Fibroblast of the aortic adventitia (primary cell): ENCODE measurements around the gene LCP1. TPM values are rescaled to one million over a fixed set of nuclear protein-coding genes. Genes with fewer than 3 reads are reported as not detected.
A peak's percentile ranks its signal among the peaks of the same experiment; 100 is the strongest.

Source experiments
- DNase-seq: peaks from one replicate; pipeline ENCODE4 v3.0.0-alpha.2; 2010; ENCODE audit warnings: low read depth
- H3K4me3 ChIP-seq: 2 replicates; pipeline ENCODE4 v1.5.1; 2011; ENCODE audit warnings: low read depth, mild to moderate bottlenecking, control low read depth, low read length, moderate library complexity
- total RNA-seq: library from RNA; depleted of rRNA; stranded (reverse); fragments of >200 nt; gene quantifications from 2 replicates; pipeline ENCODE4 v1.2.3, GENCODE V29; 2012; ENCODE audit warnings: low replicate concordance
- TF ChIP-seq, protein P1 (sequence below): IDR thresholded peaks from 2 replicates; pipeline ENCODE4 v1.5.1; 2011; ENCODE audit warnings: mild to moderate bottlenecking, low read length, control low read depth, inconsistent platforms; ENCODE audit not compliant: insufficient read depth

The LCP1 gene
- total RNA-seq, 1 donor, result 0.99 TPM

DNA sequence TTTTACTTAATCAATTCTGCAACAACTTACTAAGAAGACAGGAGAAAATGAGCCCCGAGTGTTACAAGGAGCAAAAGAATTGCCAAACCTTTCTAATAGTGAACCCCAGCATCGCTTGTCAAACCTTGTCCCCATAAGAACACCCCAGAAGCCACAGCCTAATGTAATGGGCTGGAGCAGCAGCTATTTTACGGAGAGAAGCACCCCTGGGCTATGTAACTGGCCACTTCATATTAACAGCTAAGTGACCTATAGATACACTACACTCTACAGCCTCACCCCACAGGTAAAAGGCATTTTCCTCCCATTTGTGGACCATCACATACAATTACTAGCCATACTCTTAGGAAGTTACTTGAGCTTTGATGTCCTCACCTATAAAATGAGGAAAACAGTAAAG is 49.9 kb downstream of the LCP1 start:
- no peak overlapping the region for H3K4me3 ChIP-seq
- TF ChIP-seq, protein P1, sequence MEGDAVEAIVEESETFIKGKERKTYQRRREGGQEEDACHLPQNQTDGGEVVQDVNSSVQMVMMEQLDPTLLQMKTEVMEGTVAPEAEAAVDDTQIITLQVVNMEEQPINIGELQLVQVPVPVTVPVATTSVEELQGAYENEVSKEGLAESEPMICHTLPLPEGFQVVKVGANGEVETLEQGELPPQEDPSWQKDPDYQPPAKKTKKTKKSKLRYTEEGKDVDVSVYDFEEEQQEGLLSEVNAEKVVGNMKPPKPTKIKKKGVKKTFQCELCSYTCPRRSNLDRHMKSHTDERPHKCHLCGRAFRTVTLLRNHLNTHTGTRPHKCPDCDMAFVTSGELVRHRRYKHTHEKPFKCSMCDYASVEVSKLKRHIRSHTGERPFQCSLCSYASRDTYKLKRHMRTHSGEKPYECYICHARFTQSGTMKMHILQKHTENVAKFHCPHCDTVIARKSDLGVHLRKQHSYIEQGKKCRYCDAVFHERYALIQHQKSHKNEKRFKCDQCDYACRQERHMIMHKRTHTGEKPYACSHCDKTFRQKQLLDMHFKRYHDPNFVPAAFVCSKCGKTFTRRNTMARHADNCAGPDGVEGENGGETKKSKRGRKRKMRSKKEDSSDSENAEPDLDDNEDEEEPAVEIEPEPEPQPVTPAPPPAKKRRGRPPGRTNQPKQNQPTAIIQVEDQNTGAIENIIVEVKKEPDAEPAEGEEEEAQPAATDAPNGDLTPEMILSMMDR, result no peak
- DNase-seq, result no peak

DNA sequence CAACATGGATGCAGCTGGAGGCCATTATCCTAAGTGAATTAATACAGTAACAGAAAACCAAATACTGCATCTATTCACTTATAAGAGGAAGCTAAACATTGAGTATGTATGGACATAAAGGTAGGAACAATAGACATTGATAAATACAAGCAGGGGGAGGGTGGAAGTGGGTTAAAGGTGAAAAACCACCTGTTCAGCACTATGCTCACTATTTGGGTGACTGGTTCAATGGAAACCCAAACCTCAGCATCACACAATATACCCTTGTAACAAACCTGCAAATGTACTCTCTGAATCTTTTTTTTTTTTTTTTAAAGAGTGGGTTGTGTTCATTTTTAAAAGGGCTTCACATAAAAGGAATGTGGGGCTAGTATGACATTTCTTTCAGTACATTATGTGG is 50.3 kb downstream of the LCP1 start:
- TF ChIP-seq, protein P1, result no peak
- no peak for DNase-seq

DNA sequence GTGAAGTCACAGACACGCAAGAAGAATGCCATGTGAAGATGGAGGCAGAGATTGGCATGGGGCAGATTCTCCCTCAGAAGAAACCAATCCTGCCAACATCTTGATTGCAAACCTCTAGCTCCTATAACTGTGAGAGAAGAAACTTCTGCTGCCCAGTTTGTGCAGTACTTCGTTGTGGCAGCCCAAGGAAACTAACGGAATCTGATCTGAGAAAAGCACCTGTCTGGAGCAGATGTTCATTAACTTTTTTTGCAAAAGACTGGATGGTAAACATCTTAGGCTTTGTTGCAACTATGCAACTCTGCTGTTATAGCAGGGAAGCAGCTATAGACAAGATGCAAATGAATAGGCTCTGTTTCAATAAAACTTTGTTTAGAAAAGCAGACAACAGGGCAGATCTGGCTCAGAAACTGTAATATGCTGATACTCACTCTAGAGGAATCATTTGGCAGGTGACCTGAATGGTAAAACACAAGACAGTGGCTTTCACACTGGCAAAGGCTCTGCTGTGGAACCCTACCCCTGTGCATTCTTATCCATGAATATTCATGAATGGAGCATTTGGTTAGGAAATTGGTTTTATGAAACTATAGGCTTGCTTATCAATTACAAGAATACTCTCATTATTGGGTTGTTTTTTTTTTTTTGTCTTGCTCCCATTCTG is 51.9 kb downstream of the LCP1 start:
- H3K4me3 ChIP-seq, result no peak overlapping the region
- DNase-seq, result no peak
- TF ChIP-seq, protein P1, result no peak

More for the DNA sequence above, 50.3 kb downstream of the LCP1 start:
- H3K4me3 ChIP-seq, result no peak overlapping the region

DNA sequence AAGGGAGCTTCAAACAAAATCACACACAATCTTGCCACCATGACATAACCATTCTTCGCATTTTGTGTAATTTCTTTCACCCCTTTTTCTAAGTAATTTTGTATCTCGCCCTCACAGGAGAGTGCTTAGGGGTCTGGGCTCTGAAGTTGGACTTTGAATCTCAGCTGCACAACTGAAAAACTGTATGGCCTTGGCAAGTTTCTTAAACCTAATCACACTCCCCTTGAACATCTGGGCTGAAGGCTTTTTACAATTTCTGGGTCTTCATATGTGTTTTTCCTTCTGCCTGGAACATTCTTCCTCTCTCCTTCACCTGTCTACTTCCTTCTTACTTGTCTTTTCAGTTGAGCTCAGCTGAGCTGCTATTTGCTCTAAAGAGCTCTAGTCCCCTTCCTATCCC is 52.9 kb downstream of the LCP1 start:
- H3K4me3 ChIP-seq, result no peak overlapping the region
- TF ChIP-seq, protein P1, result no peak
- DNase-seq, result no peak

DNA sequence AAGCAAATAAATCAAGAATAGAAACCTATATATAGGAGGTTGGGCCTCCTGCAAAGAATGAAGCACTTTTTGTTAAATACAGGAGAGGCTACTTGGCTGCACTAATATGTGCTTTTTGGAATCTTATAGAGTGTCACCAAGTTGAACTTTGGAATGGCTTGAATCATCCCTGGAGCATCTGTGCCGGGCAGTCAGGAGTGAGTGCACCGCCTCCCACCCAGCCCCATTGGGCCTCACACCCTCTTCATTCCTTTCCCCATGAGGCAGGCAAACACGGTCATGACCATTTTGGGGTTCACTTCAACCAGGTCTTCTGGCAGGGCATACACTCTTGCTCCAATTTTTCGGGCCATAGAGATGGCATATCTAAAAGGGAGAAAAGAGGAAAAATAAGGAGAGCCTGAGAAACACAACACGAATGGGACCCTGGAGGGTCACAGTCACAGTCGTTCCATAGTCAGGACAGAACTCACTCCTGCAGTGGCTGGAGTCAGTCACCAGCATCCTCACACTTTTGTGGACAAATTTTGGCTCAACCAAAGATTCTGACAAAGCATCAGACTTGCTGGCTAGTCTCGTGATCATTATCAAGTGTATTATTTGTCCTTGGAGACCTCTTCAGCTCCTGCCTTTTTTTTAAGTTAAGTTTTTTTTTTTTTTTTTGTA is 54.5 kb downstream of the LCP1 start:
- TF ChIP-seq, protein P1, result no peak
- no peak for DNase-seq

DNA sequence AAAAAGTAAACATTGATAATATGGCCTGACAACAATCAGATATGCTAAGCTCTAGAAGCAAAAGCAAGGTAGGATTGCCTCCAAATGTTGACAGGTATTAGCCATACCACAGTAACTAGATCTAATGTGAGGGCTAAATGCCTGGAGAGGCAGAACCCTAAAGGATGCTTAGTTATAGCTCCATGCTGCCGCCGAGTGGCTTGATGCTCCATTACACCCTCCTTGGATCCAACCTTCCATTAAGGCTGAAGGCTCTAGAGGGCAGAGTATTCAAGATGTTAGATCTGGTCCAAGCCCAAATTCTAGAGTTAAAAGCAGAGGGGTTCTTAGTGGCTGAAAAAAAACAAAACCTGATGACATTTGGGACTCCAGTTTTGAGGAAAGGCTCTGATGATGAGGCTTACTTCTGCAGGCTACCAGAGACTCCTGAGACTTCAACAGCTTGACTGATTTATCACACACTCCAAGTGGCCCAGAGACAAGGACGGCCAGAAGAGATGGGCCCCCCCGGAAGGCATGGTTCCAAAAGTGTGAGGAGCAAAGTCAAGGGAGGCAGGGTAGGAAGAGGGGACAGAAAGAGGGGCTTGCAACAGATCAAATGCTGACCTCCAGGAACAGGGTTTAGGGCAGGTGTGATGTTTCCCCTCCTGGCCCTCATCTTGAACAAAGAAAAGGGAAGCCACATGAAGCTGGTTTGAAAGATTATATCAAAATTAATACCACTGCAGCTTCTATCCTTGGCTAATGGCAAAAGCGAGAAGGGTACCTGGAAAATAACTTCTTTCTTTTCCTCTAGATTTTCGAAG is 55.2 kb downstream of the LCP1 start:
- TF ChIP-seq, protein P1, result peak; percentile 93
- DNase-seq, result peak; percentile 76
- H3K4me3 ChIP-seq, result no peak overlapping the region

More for the DNA sequence above, 54.5 kb downstream of the LCP1 start:
- no peak overlapping the region for H3K4me3 ChIP-seq
